ENCODE measurements around the gene TEX38.

TEX38 gene

GRCh38 chr1:46671554-46671953 lies at the start of gene TEX38:
Gene TEX38 (plus strand): TSS chr1:46671854. CDS start chr1:46671935, 81 bp downstream.
- Histone ChIP-seq H3K9me3 (ENCODE audit: control insufficient read depth, insufficient read depth, low read length) (no peaks in the 10 kb centered on the region), H3K27ac (ENCODE audit: low read length) (no peak within 1 kb of the TSS), H3K36me3 (ENCODE audit: control insufficient read depth, insufficient read depth, low read length) (peaks cover 3% of the 10 kb centered on the region; the same call in 1 of the 2 replicates), H3K27me3 (ENCODE audit: control insufficient read depth, insufficient read depth, low read length) (no peaks in the 10 kb centered on the region), H3K4me1 (ENCODE audit: control insufficient read depth, insufficient read depth, low read length) (peaks cover 2% of the 10 kb centered on the region; the same call in 1 of the 2 replicates), H3K4me3 (ENCODE audit: low read length) (no peak within 1 kb of the TSS)
- DNase-seq (ENCODE audit: low read depth, low spot score), result no peak
- WGBS (ENCODE audit: insufficient coverage, insufficient read length), result no CpG with 5 or more reads among the region's 3 CpGs

- H3K4me1 ChIP-seq (ENCODE audit: control insufficient read depth, insufficient read depth, low read length), result 0 out of 2 replicates have a peak, but pooled peaks cover 1% of the 10 kb centered on the region
- H3K27me3 ChIP-seq (ENCODE audit: control insufficient read depth, insufficient read depth, low read length), result no peaks in the 10 kb centered on the region
- no peaks in the 10 kb centered on the region for H3K9me3 ChIP-seq (ENCODE audit: control insufficient read depth, insufficient read depth, low read length)
- no CpG with 5 or more reads among the region's 7 CpGs for WGBS (ENCODE audit: insufficient coverage, insufficient read length)
- no peaks in the 10 kb centered on the region for H3K36me3 ChIP-seq (ENCODE audit: control insufficient read depth, insufficient read depth, low read length)
- H3K27ac ChIP-seq (ENCODE audit: low read length), result no peak overlapping the region
- DNase-seq (ENCODE audit: low read depth, low spot score), result no peak
- no peak overlapping the region for H3K4me3 ChIP-seq (ENCODE audit: low read length)
Measured at GRCh38 chr1:46621930-46622329, 49.7 kb upstream of the TEX38 start.

GRCh38 chr1:46622344-46622743 lies 49.3 kb upstream of the TEX38 start:
- Histone ChIP-seq H3K27me3 (ENCODE audit: control insufficient read depth, insufficient read depth, low read length) (no peaks in the 10 kb centered on the region), H3K9me3 (ENCODE audit: control insufficient read depth, insufficient read depth, low read length) (no peaks in the 10 kb centered on the region), H3K27ac (ENCODE audit: low read length) (no peak overlapping the region), H3K4me3 (ENCODE audit: low read length) (no peak overlapping the region), H3K4me1 (ENCODE audit: control insufficient read depth, insufficient read depth, low read length) (0 out of 2 replicates have a peak, but pooled peaks cover 1% of the 10 kb centered on the region), H3K36me3 (ENCODE audit: control insufficient read depth, insufficient read depth, low read length) (no peaks in the 10 kb centered on the region)
- no CpG with 5 or more reads among the region's 3 CpGs for WGBS (ENCODE audit: insufficient coverage, insufficient read length)
- no peak for DNase-seq (ENCODE audit: low read depth, low spot score)

- Histone ChIP-seq H3K4me1 (ENCODE audit: control insufficient read depth, insufficient read depth, low read length) (no peaks in the 10 kb centered on the region), H3K27me3 (ENCODE audit: control insufficient read depth, insufficient read depth, low read length) (no peaks in the 10 kb centered on the region), H3K36me3 (ENCODE audit: control insufficient read depth, insufficient read depth, low read length) (no peaks in the 10 kb centered on the region), H3K27ac (ENCODE audit: low read length) (no peak overlapping the region), H3K4me3 (ENCODE audit: low read length) (no peak overlapping the region), H3K9me3 (ENCODE audit: control insufficient read depth, insufficient read depth, low read length) (no peaks in the 10 kb centered on the region)
- no peak for DNase-seq (ENCODE audit: low read depth, low spot score)
- no CpG with 5 or more reads among the region's 4 CpGs for WGBS (ENCODE audit: insufficient coverage, insufficient read length)
Measured at GRCh38 chr1:46623743-46624644, 47.7 kb upstream of the TEX38 start.

GRCh38 chr1:46630719-46631118 lies 40.9 kb upstream of the TEX38 start:
- no CpG with 5 or more reads among the region's 2 CpGs for WGBS (ENCODE audit: insufficient coverage, insufficient read length)
- Histone ChIP-seq H3K27ac (ENCODE audit: low read length) (no peak overlapping the region), H3K36me3 (ENCODE audit: control insufficient read depth, insufficient read depth, low read length) (peaks cover 3% of the 10 kb centered on the region; the same call in 1 of the 2 replicates), H3K4me1 (ENCODE audit: control insufficient read depth, insufficient read depth, low read length) (no peaks in the 10 kb centered on the region), H3K4me3 (ENCODE audit: low read length) (no peak overlapping the region), H3K9me3 (ENCODE audit: control insufficient read depth, insufficient read depth, low read length) (no peaks in the 10 kb centered on the region), H3K27me3 (ENCODE audit: control insufficient read depth, insufficient read depth, low read length) (no peaks in the 10 kb centered on the region)
- no peak for DNase-seq (ENCODE audit: low read depth, low spot score)

- Histone ChIP-seq H3K27ac (ENCODE audit: low read length) (no peak overlapping the region), H3K4me3 (ENCODE audit: low read length) (no peak overlapping the region), H3K9me3 (ENCODE audit: control insufficient read depth, insufficient read depth, low read length) (no peaks in the 10 kb centered on the region), H3K27me3 (ENCODE audit: control insufficient read depth, insufficient read depth, low read length) (no peaks in the 10 kb centered on the region), H3K36me3 (ENCODE audit: control insufficient read depth, insufficient read depth, low read length) (peaks cover 3% of the 10 kb centered on the region; the same call in 1 of the 2 replicates), H3K4me1 (ENCODE audit: control insufficient read depth, insufficient read depth, low read length) (no peaks in the 10 kb centered on the region)
- no CpG with 5 or more reads among the region's 2 CpGs for WGBS (ENCODE audit: insufficient coverage, insufficient read length)
- no peak for DNase-seq (ENCODE audit: low read depth, low spot score)
Measured at GRCh38 chr1:46635205-46635604, 36.4 kb upstream of the TEX38 start.

- Histone ChIP-seq H3K4me3 (ENCODE audit: low read length) (no peak overlapping the region), H3K36me3 (ENCODE audit: control insufficient read depth, insufficient read depth, low read length) (peaks cover 3% of the 10 kb centered on the region; the same call in 1 of the 2 replicates), H3K27me3 (ENCODE audit: control insufficient read depth, insufficient read depth, low read length) (no peaks in the 10 kb centered on the region), H3K4me1 (ENCODE audit: control insufficient read depth, insufficient read depth, low read length) (no peaks in the 10 kb centered on the region), H3K9me3 (ENCODE audit: control insufficient read depth, insufficient read depth, low read length) (no peaks in the 10 kb centered on the region), H3K27ac (ENCODE audit: low read length) (no peak overlapping the region)
- no CpG with 5 or more reads among the region's 2 CpGs for WGBS (ENCODE audit: insufficient coverage, insufficient read length)
- no peak for DNase-seq (ENCODE audit: low read depth, low spot score)
Measured at GRCh38 chr1:46637444-46638083, 34.1 kb upstream of the TEX38 start.

- H3K27ac ChIP-seq (ENCODE audit: low read length), result no peak overlapping the region
- H3K36me3 ChIP-seq (ENCODE audit: control insufficient read depth, insufficient read depth, low read length), result peaks cover 3% of the 10 kb centered on the region; the same call in 1 of the 2 replicates
- H3K9me3 ChIP-seq (ENCODE audit: control insufficient read depth, insufficient read depth, low read length), result no peaks in the 10 kb centered on the region
- H3K4me3 ChIP-seq (ENCODE audit: low read length), result no peak overlapping the region
- no peaks in the 10 kb centered on the region for H3K4me1 ChIP-seq (ENCODE audit: control insufficient read depth, insufficient read depth, low read length)
- no peak for DNase-seq (ENCODE audit: low read depth, low spot score)
- H3K27me3 ChIP-seq (ENCODE audit: control insufficient read depth, insufficient read depth, low read length), result no peaks in the 10 kb centered on the region
Measured at GRCh38 chr1:46638921-46639320, 32.7 kb upstream of the TEX38 start.

- WGBS (ENCODE audit: insufficient coverage, insufficient read length), result no CpG with 5 or more reads among the region's 1 CpG
Measured at GRCh38 chr1:46639547-46639946, 32.1 kb upstream of the TEX38 start.

GRCh38 chr1:46642115-46642680 lies 29.5 kb upstream of the TEX38 start:
- H3K4me3 ChIP-seq (ENCODE audit: low read length), result no peak overlapping the region

More at GRCh38 chr1:46639547-46639946, 32.1 kb upstream of the TEX38 start:
- no peaks in the 10 kb centered on the region for H3K4me1 ChIP-seq (ENCODE audit: control insufficient read depth, insufficient read depth, low read length)
- no peak for DNase-seq (ENCODE audit: low read depth, low spot score)
- peaks cover 3% of the 10 kb centered on the region; the same call in 1 of the 2 replicates for H3K36me3 ChIP-seq (ENCODE audit: control insufficient read depth, insufficient read depth, low read length)
- no peak overlapping the region for H3K4me3 ChIP-seq (ENCODE audit: low read length)
- no peaks in the 10 kb centered on the region for H3K9me3 ChIP-seq (ENCODE audit: control insufficient read depth, insufficient read depth, low read length)
- no peaks in the 10 kb centered on the region for H3K27me3 ChIP-seq (ENCODE audit: control insufficient read depth, insufficient read depth, low read length)
- H3K27ac ChIP-seq (ENCODE audit: low read length), result no peak overlapping the region

More at GRCh38 chr1:46642115-46642680, 29.5 kb upstream of the TEX38 start:
- DNase-seq (ENCODE audit: low read depth, low spot score), result no peak
- Histone ChIP-seq H3K27ac (ENCODE audit: low read length) (no peak overlapping the region), H3K9me3 (ENCODE audit: control insufficient read depth, insufficient read depth, low read length) (no peaks in the 10 kb centered on the region), H3K27me3 (ENCODE audit: control insufficient read depth, insufficient read depth, low read length) (no peaks in the 10 kb centered on the region), H3K36me3 (ENCODE audit: control insufficient read depth, insufficient read depth, low read length) (no peaks in the 10 kb centered on the region; the same call in 1 of the 2 replicates), H3K4me1 (ENCODE audit: control insufficient read depth, insufficient read depth, low read length) (no peaks in the 10 kb centered on the region)
